Activated CD4-positive, alpha-beta T cell treated with anti-CD3 and anti-CD28 coated beads for 36 hours (primary cell): ENCODE measurements around the gene PCNX2. TPM values are rescaled to one million over a fixed set of nuclear protein-coding genes. Genes with fewer than 3 reads are reported as not detected.

Experiments used
- ATAC-seq: fragments of 200-7000 bp; cut with Tn5 transposase; one replicate; pipeline ENCODE4 v1.10.0; 2021; ENCODE audit warnings: mild to moderate bottlenecking, moderate library complexity
- CTCF ChIA-PET: fragments of 350-600 bp; sonication (Branson Sonifier 250); formaldehyde crosslinking; loops from one replicate; lab custom pipeline; 2021; ENCODE audit warnings: antibody characterized with exemption; lab: Charles Lee
- POLR2A ChIA-PET: fragments of 350-600 bp; sonication (Branson Sonifier 250); formaldehyde crosslinking; loops from one replicate; lab custom pipeline; 2021; ENCODE audit warnings: antibody characterized with exemption, inconsistent platforms; lab: Charles Lee
- DNase-seq: peaks from one replicate; pipeline ENCODE4 v3.0.0-alpha.2; 2020
- H3K27ac Mint-ChIP-seq: one replicate; pipeline ENCODE4 v1.8.0; 2021; ENCODE audit warnings: mixed read lengths
- H3K27me3 Mint-ChIP-seq: one replicate; pipeline ENCODE4 v1.8.0; 2021; ENCODE audit warnings: mixed read lengths
- H3K36me3 Mint-ChIP-seq: one replicate; pipeline ENCODE4 v1.8.0; 2021; ENCODE audit warnings: low read depth, mixed read lengths
- H3K4me1 Mint-ChIP-seq: one replicate; pipeline ENCODE4 v1.8.0; 2021; ENCODE audit warnings: mixed read lengths
- H3K4me3 Mint-ChIP-seq: one replicate; pipeline ENCODE4 v1.8.0; 2021; ENCODE audit warnings: mild to moderate bottlenecking, moderate library complexity, mixed read lengths
- H3K9me3 Mint-ChIP-seq: one replicate; pipeline ENCODE4 v1.8.0; 2021; ENCODE audit warnings: low read depth, mixed read lengths
- intact Hi-C, 2 experiments: fragments of 100-400 bp; cut with DNase I in 1 of 2; cut with micrococcal nuclease in 1 of 2; formaldehyde crosslinking; loops; one replicate each; pipeline versions ENCODE4 v1.14.2 to v1.15.1; 2022 to 2024; cut with DNase I, micrococcal nuclease
- total RNA-seq, 2 experiments: library from RNA; stranded (reverse); gene quantifications; one replicate each; pipeline ENCODE4 v1.2.3, GENCODE V29; 2021

Gene PCNX2
- total RNA-seq, 2 experiments from 2014 or later, result 14.7 to 18.1 TPM

- intact Hi-C loops, result loop anchor here in 1 of 2 experiments (5.0 kb wide), 1 partner anchor 49 kb away; no protein-coding TSS in a partner anchor
- ATAC-seq, result no peak
- Mint-ChIP-seq H3K4me3 (no peak overlapping the region), H3K4me1 (peaks cover 2% of the 10 kb centered on the region), H3K27me3 (no peaks in the 10 kb centered on the region), H3K9me3 (no peaks in the 10 kb centered on the region), H3K27ac (no peak overlapping the region), H3K36me3 (peaks cover 39% of the 10 kb centered on the region)
- POLR2A ChIA-PET, result no interaction called here
- no peak for DNase-seq
- CTCF ChIA-PET, result interaction anchor here (1.3 kb wide), 1 partner anchor 49 kb away, joined by 4 read pairs; no protein-coding TSS in a partner anchor
These were observed 39.3 kb downstream of the PCNX2 start for GRCh38 chr1:233256191-233256590.

- CTCF ChIA-PET, result interaction anchor here (0.6 to 0.7 kb wide), 2 partner anchors 90 to 1861 kb away, joined by 3 to 4 read pairs; no protein-coding TSS in a partner anchor
- Mint-ChIP-seq H3K27ac (no peak overlapping the region), H3K9me3 (no peaks in the 10 kb centered on the region), H3K27me3 (no peaks in the 10 kb centered on the region), H3K4me3 (no peak overlapping the region), H3K4me1 (no peaks in the 10 kb centered on the region), H3K36me3 (peaks cover 38% of the 10 kb centered on the region)
- no peak for ATAC-seq
- no peak for DNase-seq
- POLR2A ChIA-PET, result no interaction called here
- intact Hi-C loops, result loop anchor here in 1 of 2 experiments (5.0 kb wide), 1 partner anchor 48 kb away; no protein-coding TSS in a partner anchor
These were observed 40.4 kb downstream of the PCNX2 start for GRCh38 chr1:233255145-233255544.

GRCh38 chr1:233253832-233254331, 41.6 kb downstream of the PCNX2 start:
- CTCF ChIA-PET, result interaction anchor here (1.1 kb wide), 1 partner anchor 43 kb away, joined by 3 read pairs; no protein-coding TSS in a partner anchor
- H3K4me1 Mint-ChIP-seq, result no peaks in the 10 kb centered on the region
- no peaks in the 10 kb centered on the region for H3K27me3 Mint-ChIP-seq
- DNase-seq (no peak), ATAC-seq (no peak)
- POLR2A ChIA-PET, result no interaction called here
- no peaks in the 10 kb centered on the region for H3K9me3 Mint-ChIP-seq
- intact Hi-C loops, result no loop called here
- no peak overlapping the region for H3K27ac Mint-ChIP-seq
- peaks cover 41% of the 10 kb centered on the region for H3K36me3 Mint-ChIP-seq
- H3K4me3 Mint-ChIP-seq, result no peak overlapping the region

- no peak for DNase-seq
- intact Hi-C loops, result no loop called here
- no peak overlapping the region for H3K4me3 Mint-ChIP-seq
- POLR2A ChIA-PET, result no interaction called here
- H3K4me1 Mint-ChIP-seq, result no peaks in the 10 kb centered on the region
- ATAC-seq, result no peak
- H3K36me3 Mint-ChIP-seq, result peaks cover 41% of the 10 kb centered on the region
- CTCF ChIA-PET, result interaction anchor here (0.8 to 1.1 kb wide), 2 partner anchors 10 to 43 kb away, joined by 3 to 5 read pairs; no protein-coding TSS in a partner anchor
- no peaks in the 10 kb centered on the region for H3K27me3 Mint-ChIP-seq
- H3K9me3 Mint-ChIP-seq, result no peaks in the 10 kb centered on the region
- no peak overlapping the region for H3K27ac Mint-ChIP-seq
These were observed 42.2 kb downstream of the PCNX2 start for GRCh38 chr1:233253231-233253831.

- H3K4me3 Mint-ChIP-seq, result no peak overlapping the region
- ChIA-PET CTCF (no interaction called here), POLR2A (no interaction called here)
- intact Hi-C loops, result no loop called here
- ATAC-seq (no peak), DNase-seq (no peak)
- no peaks in the 10 kb centered on the region for H3K27me3 Mint-ChIP-seq
- H3K27ac Mint-ChIP-seq, result no peak overlapping the region
- H3K4me1 Mint-ChIP-seq, result no peaks in the 10 kb centered on the region
- H3K9me3 Mint-ChIP-seq, result no peaks in the 10 kb centered on the region
- peaks cover 35% of the 10 kb centered on the region for H3K36me3 Mint-ChIP-seq
These were observed 43.1 kb downstream of the PCNX2 start for GRCh38 chr1:233252441-233252840.

- H3K9me3 Mint-ChIP-seq, result no peaks in the 10 kb centered on the region
- H3K27me3 Mint-ChIP-seq, result no peaks in the 10 kb centered on the region
- ChIA-PET POLR2A (no interaction called here), CTCF (no interaction called here)
- intact Hi-C loops, result no loop called here
- no peak for DNase-seq
- H3K4me3 Mint-ChIP-seq, result no peak overlapping the region
- ATAC-seq, result no peak
- H3K36me3 Mint-ChIP-seq, result peaks cover 30% of the 10 kb centered on the region
- H3K27ac Mint-ChIP-seq, result no peak overlapping the region
- H3K4me1 Mint-ChIP-seq, result no peaks in the 10 kb centered on the region
These were observed 44.3 kb downstream of the PCNX2 start for GRCh38 chr1:233251201-233251720.

- no peak for DNase-seq
- intact Hi-C loops, result no loop called here
- H3K27ac Mint-ChIP-seq, result no peak overlapping the region
- no peaks in the 10 kb centered on the region for H3K4me1 Mint-ChIP-seq
- H3K4me3 Mint-ChIP-seq, result no peak overlapping the region
- H3K9me3 Mint-ChIP-seq, result no peaks in the 10 kb centered on the region
- no peak for ATAC-seq
- H3K36me3 Mint-ChIP-seq, result peaks cover 28% of the 10 kb centered on the region
- H3K27me3 Mint-ChIP-seq, result no peaks in the 10 kb centered on the region
- CTCF ChIA-PET, result no interaction called here
- POLR2A ChIA-PET, result no interaction called here
These were observed 47.5 kb downstream of the PCNX2 start for GRCh38 chr1:233248014-233248413.

- H3K36me3 Mint-ChIP-seq, result peaks cover 28% of the 10 kb centered on the region
- H3K4me3 Mint-ChIP-seq, result no peak overlapping the region
- POLR2A ChIA-PET, result no interaction called here
- H3K27ac Mint-ChIP-seq, result no peak overlapping the region
- H3K9me3 Mint-ChIP-seq, result no peaks in the 10 kb centered on the region
- ATAC-seq (no peak), DNase-seq (no peak)
- no peaks in the 10 kb centered on the region for H3K27me3 Mint-ChIP-seq
- no peaks in the 10 kb centered on the region for H3K4me1 Mint-ChIP-seq
- CTCF ChIA-PET, result interaction anchor here (1.1 to 1.6 kb wide), 2 partner anchors 19 kb away, joined by 3 read pairs; no protein-coding TSS in a partner anchor
- intact Hi-C loops, result no loop called here
These were observed 48.6 kb downstream of the PCNX2 start for GRCh38 chr1:233246965-233247364.

- Mint-ChIP-seq H3K4me3 (no peak overlapping the region), H3K27ac (no peak overlapping the region), H3K4me1 (no peaks in the 10 kb centered on the region), H3K27me3 (no peaks in the 10 kb centered on the region), H3K36me3 (peaks cover 27% of the 10 kb centered on the region), H3K9me3 (no peaks in the 10 kb centered on the region)
- intact Hi-C loops, result no loop called here
- CTCF ChIA-PET, result no interaction called here
- DNase-seq (no peak), ATAC-seq (no peak)
- POLR2A ChIA-PET, result no interaction called here
These were observed 50.2 kb downstream of the PCNX2 start for GRCh38 chr1:233245191-233245765.

- POLR2A ChIA-PET, result no interaction called here
- ATAC-seq, result no peak
- intact Hi-C loops, result loop anchor here in 1 of 2 experiments (5.0 kb wide), 1 partner anchor 607 kb away; no protein-coding TSS in a partner anchor
- Mint-ChIP-seq H3K4me1 (no peaks in the 10 kb centered on the region), H3K4me3 (no peak overlapping the region), H3K27ac (no peak overlapping the region), H3K36me3 (peaks cover 19% of the 10 kb centered on the region), H3K9me3 (no peaks in the 10 kb centered on the region), H3K27me3 (no peaks in the 10 kb centered on the region)
- CTCF ChIA-PET, result no interaction called here
- DNase-seq, result no peak
These were observed 51.3 kb downstream of the PCNX2 start for GRCh38 chr1:233244183-233244582.

GRCh38 chr1:233242827-233243483, 52.6 kb downstream of the PCNX2 start:
- ChIA-PET POLR2A (no interaction called here), CTCF (interaction anchor here (0.5 kb wide), 1 partner anchor 1625 kb away, joined by 3 read pairs; no protein-coding TSS in a partner anchor)
- no peaks in the 10 kb centered on the region for H3K9me3 Mint-ChIP-seq
- DNase-seq (no peak), ATAC-seq (no peak)
- peaks cover 8% of the 10 kb centered on the region for H3K36me3 Mint-ChIP-seq
- H3K4me1 Mint-ChIP-seq, result no peaks in the 10 kb centered on the region
- no peaks in the 10 kb centered on the region for H3K27me3 Mint-ChIP-seq
- intact Hi-C loops, result loop anchor here in 1 of 2 experiments (5.0 kb wide), 1 partner anchor 606 kb away; no protein-coding TSS in a partner anchor
- H3K27ac Mint-ChIP-seq, result no peak overlapping the region
- no peak overlapping the region for H3K4me3 Mint-ChIP-seq
